Kidney epithelial cell (primary cell): ENCODE results near the gene WDR27. TPM values are rescaled to one million over a fixed set of nuclear protein-coding genes. Genes with fewer than 3 reads are reported as not detected.

Experiments
- DNase-seq: peaks from one replicate; pipeline ENCODE4 v3.0.0-alpha.2; 2010; ENCODE audit warnings: low read depth
- H3K27me3 ChIP-seq: 2 replicates; pipeline ENCODE4 v1.6.0; 2011; ENCODE audit warnings: low read length; ENCODE audit not compliant: control insufficient read depth, insufficient read depth
- H3K36me3 ChIP-seq: 2 replicates; pipeline ENCODE4 v1.5.1; 2011; ENCODE audit warnings: low read length; ENCODE audit not compliant: control insufficient read depth, insufficient read depth
- H3K4me3 ChIP-seq: 2 replicates; pipeline ENCODE4 v1.5.1; 2011; ENCODE audit warnings: low read depth, mild to moderate bottlenecking, control low read depth, low read length
- CTCF ChIP-seq: IDR thresholded peaks from 2 replicates; pipeline ENCODE4 v1.5.1; 2011; ENCODE audit warnings: mild to moderate bottlenecking, moderate library complexity, low read length, control low read depth, inconsistent platforms; ENCODE audit not compliant: insufficient read depth, poor library complexity, severe bottlenecking
- total RNA-seq: library from RNA; depleted of rRNA; stranded (reverse); fragments of >200 nt; gene quantifications from 2 replicates; pipeline ENCODE4 v1.2.3, GENCODE V29; 2015

The WDR27 gene
- total RNA-seq, 1 donor from 2014 or later, result 27.0 TPM

GRCh38 chr6:169559592-169559991, 142.2 kb downstream of the WDR27 start:
- no peak overlapping the region for H3K4me3 ChIP-seq
- DNase-seq, result no peak
- no peak for TF ChIP-seq CTCF
- no peaks in the 10 kb centered on the region for H3K36me3 ChIP-seq
- H3K27me3 ChIP-seq, result no peaks in the 10 kb centered on the region

DNA sequence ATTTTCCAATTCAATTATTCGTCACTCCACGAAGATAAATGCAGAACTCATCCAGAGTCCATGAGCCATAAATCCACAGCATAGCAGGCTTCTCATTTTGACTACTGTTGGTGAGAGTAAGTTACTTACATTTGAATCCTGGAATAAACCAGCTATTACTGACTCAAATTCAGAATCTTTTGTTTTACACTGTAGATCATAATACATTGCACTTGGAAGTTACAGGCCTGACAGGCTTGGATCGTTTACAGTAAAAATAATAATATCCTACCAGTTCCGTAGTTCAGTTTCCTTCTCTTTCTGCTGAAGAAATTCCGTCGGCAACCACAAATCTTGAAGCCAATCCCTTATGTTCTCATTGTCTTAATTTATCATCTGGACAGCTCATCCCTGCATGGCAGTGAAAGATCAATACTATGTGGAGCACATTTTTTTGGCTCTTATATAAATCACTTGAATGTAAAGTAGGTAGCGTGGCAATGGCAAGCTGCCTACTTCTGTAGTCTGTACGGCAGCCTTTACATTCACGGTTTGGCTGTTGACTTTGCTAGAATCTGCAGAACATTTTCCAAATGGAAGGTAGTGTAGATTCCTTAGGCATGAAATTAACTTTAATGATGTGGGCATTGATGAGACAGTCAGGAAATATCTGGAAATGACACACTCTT, 142.9 kb downstream of the WDR27 start:
- Histone ChIP-seq H3K36me3 (no peaks in the 10 kb centered on the region), H3K27me3 (no peaks in the 10 kb centered on the region), H3K4me3 (no peak overlapping the region)
- no peak for DNase-seq
- no peak for TF ChIP-seq CTCF

GRCh38 chr6:169558378-169558773, 143.5 kb downstream of the WDR27 start:
- no peak for TF ChIP-seq CTCF
- Histone ChIP-seq H3K27me3 (no peaks in the 10 kb centered on the region), H3K36me3 (no peaks in the 10 kb centered on the region), H3K4me3 (no peak overlapping the region)
- DNase-seq, result no peak

DNA sequence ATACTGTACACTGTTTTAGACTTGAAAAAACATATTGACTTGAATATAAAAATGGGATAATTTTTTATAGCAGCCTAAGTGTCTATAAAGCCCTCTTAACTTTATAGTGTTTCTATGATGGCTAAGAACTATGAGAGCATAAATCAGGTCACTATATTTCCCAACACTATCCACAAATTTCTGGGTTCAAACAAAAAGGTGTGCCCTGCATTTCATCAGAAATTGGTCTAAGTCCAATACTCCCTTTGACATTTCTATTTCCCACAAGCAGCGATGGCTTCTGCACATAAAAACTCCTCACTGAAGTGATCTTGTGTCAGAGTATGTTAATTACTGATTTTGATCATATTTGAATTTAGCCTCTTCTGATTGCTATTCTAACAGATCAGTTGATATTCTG, 143.9 kb downstream of the WDR27 start:
- Histone ChIP-seq H3K36me3 (no peaks in the 10 kb centered on the region), H3K27me3 (no peaks in the 10 kb centered on the region)
- no peak for TF ChIP-seq CTCF

DNA sequence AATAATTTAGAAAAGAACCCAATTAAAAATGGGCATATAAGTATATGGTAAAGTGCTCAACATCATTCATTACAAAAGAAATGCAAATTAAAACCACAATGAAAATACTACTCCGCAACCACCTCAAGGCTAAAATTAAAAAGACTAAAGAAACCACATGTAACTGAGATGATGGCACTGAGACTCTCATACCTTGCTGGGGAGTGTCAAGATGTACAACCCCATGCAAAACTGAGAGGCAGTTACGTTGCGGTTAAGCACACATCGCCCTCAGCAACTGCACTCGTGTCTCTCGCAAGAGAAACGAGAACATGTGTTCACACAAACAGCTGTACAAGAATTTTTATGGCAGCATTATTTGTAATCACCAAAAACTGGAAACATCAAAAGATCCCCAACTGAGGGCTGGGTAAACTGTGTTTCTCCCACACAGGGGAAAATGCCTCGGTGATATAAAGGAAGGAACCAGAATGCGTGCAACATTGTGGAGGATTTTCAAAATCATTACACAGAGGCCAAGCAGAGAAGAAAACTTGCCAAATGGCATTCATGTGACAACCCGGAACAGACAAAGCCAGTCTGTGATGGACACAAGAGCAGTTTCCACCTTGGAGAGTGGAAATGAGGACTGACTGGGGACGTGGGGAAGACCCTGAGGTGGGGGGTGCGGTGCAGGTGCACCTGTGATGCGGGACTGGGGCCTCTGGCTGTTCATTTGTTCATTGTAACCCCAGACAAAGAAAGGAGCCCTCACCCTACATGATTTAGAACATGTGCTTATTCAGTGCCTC, 144.9 kb downstream of the WDR27 start:
- H3K27me3 ChIP-seq, result no peaks in the 10 kb centered on the region
- TF ChIP-seq CTCF, result no peak
- H3K36me3 ChIP-seq, result no peaks in the 10 kb centered on the region
- no peak overlapping the region for H3K4me3 ChIP-seq
- DNase-seq, result no peak

More for the DNA sequence above, 143.9 kb downstream of the WDR27 start:
- no peak for DNase-seq
- H3K4me3 ChIP-seq, result no peak overlapping the region
